BE2C (cell line): Measurements from ENCODE around the gene SMAP2.

Experiments used
- DNase-seq: peaks from one replicate; pipeline ENCODE4 v3.0.0-alpha.2; 2020
- H3K27me3 ChIP-seq: fragments of 250-450 bp; sonication (Bioruptor Pico); 2 replicates; pipeline ENCODE4 v1.5.1; 2020; ENCODE audit warnings: mild to moderate bottlenecking
- H3K36me3 ChIP-seq: fragments of 250-450 bp; sonication (Bioruptor Pico); 2 replicates; pipeline ENCODE4 v1.5.1; 2020; ENCODE audit warnings: mild to moderate bottlenecking
- H3K4me1 ChIP-seq: fragments of 250-450 bp; sonication (Bioruptor Pico); 2 replicates; pipeline ENCODE4 v1.5.1; 2020
- H3K4me3 ChIP-seq: 2 replicates; pipeline ENCODE4 v1.5.1; 2011; ENCODE audit warnings: low read depth, low read length
- H3K9me3 ChIP-seq: fragments of 250-450 bp; sonication (Bioruptor Pico); 2 replicates; pipeline ENCODE4 v1.5.1; 2020
- CTCF ChIP-seq: IDR thresholded peaks from 2 replicates; pipeline ENCODE4 v1.5.1; 2012; ENCODE audit warnings: mild to moderate bottlenecking, low read depth, low read length

Gene SMAP2

GRCh38 chr1:40462956-40463590 lies 89.5 kb downstream of the SMAP2 start:
- no peaks in the 10 kb centered on the region for H3K36me3 ChIP-seq

GRCh38 chr1:40469327-40469726 lies 95.8 kb downstream of the SMAP2 start:
- Histone ChIP-seq H3K36me3 (no peaks in the 10 kb centered on the region), H3K27me3 (no peaks in the 10 kb centered on the region), H3K4me1 (no peaks in the 10 kb centered on the region), H3K9me3 (no peaks in the 10 kb centered on the region), H3K4me3 (no peak overlapping the region)
- no peak for DNase-seq
- no peak for TF ChIP-seq CTCF

More at GRCh38 chr1:40462956-40463590, 89.5 kb downstream of the SMAP2 start:
- Histone ChIP-seq H3K27me3 (no peaks in the 10 kb centered on the region), H3K9me3 (no peaks in the 10 kb centered on the region), H3K4me1 (no peaks in the 10 kb centered on the region), H3K4me3 (no peak overlapping the region)
- TF ChIP-seq CTCF: no peak
- no peak for DNase-seq
